NT2/D1 (cell line): ENCODE data around the gene DMWD.
"Not testable (repeated sequence)": the region's sequence is repeated elsewhere in the genome, so short reads cannot be mapped to it uniquely, and the experiment has no call there.

ENCODE experiments used
- DNase-seq: peaks from one replicate; pipeline ENCODE4 v3.0.0-alpha.2; 2011; ENCODE audit warnings: low read depth, low spot score
- H3K27me3 ChIP-seq: 2 replicates; pipeline ENCODE4 v1.6.0; 2011; ENCODE audit warnings: mild to moderate bottlenecking; ENCODE audit not compliant: insufficient read length, insufficient read depth
- H3K36me3 ChIP-seq: 2 replicates; pipeline ENCODE4 v1.6.1; 2011; ENCODE audit warnings: mild to moderate bottlenecking, low read length, mixed read lengths; ENCODE audit not compliant: insufficient read depth, insufficient read length
- H3K4me1 ChIP-seq: 2 replicates; pipeline ENCODE4 v1.5.1; 2011; ENCODE audit not compliant: insufficient read depth, insufficient read length
- H3K4me3 ChIP-seq: 2 replicates; pipeline ENCODE4 v1.5.1; 2011; ENCODE audit warnings: low read depth; ENCODE audit not compliant: insufficient read length
- H3K9ac ChIP-seq: 2 replicates; pipeline ENCODE4 v1.6.0; 2011; ENCODE audit warnings: low read depth; ENCODE audit not compliant: insufficient read length
- H3K9me3 ChIP-seq: 2 replicates; pipeline ENCODE4 v1.5.1; 2011; ENCODE audit warnings: mild to moderate bottlenecking, low read length; ENCODE audit not compliant: insufficient read depth
- SUZ12 ChIP-seq: IDR thresholded peaks from 2 replicates; pipeline ENCODE4 v1.6.1; 2011; ENCODE audit not compliant: insufficient read length, insufficient read depth; ENCODE audit errors: extremely low read depth
- YY1 ChIP-seq: IDR thresholded peaks from 2 replicates; pipeline ENCODE4 v1.6.1; 2011; ENCODE audit not compliant: insufficient read length, insufficient read depth
- ZNF274 ChIP-seq: IDR thresholded peaks from 2 replicates; pipeline ENCODE4 v1.6.1; 2011; ENCODE audit warnings: mild to moderate bottlenecking, low read depth, low read length

The DMWD gene

DNA sequence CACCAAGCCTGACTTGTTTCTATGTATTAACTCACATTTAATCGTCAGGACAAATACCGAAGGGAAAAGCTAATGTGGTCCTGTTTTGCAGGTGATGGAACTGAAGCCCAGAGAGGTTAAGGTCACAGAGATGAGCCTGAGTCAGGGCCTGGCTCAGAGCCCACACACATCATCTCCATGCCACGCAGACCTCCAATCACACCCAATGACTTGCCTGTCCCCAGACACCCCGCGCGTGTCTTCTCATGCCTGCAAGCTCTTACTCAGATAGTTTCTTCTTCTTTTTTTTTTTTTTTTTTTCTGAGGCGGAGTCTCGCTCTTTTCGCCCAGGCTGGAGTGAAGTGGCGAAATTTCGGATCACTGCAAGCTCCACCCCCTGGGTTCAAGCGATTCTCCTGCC, 40.0 kb downstream of the DMWD start:
- Histone ChIP-seq H3K4me1 (peaks cover 2% of the 10 kb centered on the region), H3K4me3 (no peak overlapping the region), H3K9ac (no peak overlapping the region), H3K27me3 (no peaks in the 10 kb centered on the region), H3K36me3 (no peaks in the 10 kb centered on the region), H3K9me3 (no peaks in the 10 kb centered on the region)
- TF ChIP-seq SUZ12 (no peak), YY1 (no peak), ZNF274 (no peak)
- no peak for DNase-seq

DNA sequence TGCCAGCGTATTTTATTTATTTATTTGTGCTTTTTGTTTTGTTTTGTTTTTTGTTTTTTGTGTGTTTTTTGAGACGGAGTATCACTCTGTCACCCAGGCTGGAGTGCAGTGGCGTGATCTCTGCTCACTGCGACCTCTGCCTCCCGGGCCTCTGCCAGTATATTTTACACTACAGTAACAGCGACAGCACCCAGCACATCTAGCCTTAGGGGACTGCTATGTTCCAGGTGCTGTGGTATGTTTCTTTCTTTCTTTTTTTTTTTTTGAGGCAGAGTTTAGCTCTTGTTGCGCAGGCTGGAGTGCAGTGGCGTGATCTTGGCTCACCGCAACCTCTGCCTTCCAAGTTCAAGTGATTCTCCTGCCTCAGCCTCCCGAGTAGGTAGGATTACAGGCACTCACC, 41.2 kb downstream of the DMWD start:
- not testable (repeated sequence) for DNase-seq, H3K4me3 ChIP-seq

DNA sequence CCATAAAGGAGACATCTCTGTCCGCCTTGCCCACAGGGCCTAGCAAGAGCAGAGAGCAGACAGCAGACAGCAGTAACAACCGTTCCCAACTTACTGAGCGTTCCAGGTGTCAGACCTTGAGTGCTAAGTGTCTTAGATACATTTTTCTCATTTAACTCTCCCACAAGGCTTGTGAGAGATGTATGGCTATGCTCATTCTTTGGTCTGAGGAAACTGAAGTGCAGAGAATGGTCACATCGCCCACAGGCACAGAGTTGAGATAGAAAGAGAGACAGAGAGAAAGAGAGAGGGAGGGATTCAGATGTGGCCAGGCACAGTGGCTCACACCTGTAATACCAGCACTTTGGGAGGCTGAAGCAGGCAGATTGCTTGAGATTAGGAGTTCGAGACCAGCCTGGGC, 45.1 kb downstream of the DMWD start:
- TF ChIP-seq ZNF274 (no peak), SUZ12 (no peak), YY1 (no peak)
- H3K36me3 ChIP-seq, result no peaks in the 10 kb centered on the region
- H3K4me3 ChIP-seq, result no peak overlapping the region
- DNase-seq, result no peak
- no peak overlapping the region for H3K9ac ChIP-seq
- H3K27me3 ChIP-seq, result no peaks in the 10 kb centered on the region
- no peaks in the 10 kb centered on the region for H3K9me3 ChIP-seq
- peaks cover 3% of the 10 kb centered on the region for H3K4me1 ChIP-seq

More for the DNA sequence above, 41.2 kb downstream of the DMWD start:
- not testable (repeated sequence) for H3K27me3 ChIP-seq, H3K9me3 ChIP-seq, H3K9ac ChIP-seq, H3K36me3 ChIP-seq, H3K4me1 ChIP-seq

DNA sequence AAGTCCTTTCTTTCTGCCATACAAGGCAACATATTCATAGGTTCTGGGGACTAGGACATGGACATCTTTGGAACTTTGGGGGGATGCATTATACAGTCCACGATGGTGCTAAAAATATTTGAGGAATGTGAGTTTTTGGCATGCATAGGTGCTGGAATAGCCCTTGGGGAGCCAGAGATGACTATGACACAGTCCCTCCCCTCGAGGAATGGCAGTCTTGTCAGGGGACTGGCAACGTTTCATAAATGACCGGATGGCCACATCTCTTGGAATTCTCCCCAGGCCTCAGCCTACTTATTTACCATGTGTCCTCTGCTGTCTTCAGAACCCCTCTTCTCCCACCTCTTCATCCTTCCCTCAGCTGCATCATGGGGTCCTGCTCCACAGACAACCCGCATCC, 45.8 kb downstream of the DMWD start:
- H3K4me3 ChIP-seq, result no peak overlapping the region
- H3K9me3 ChIP-seq, result no peaks in the 10 kb centered on the region
- no peak overlapping the region for H3K9ac ChIP-seq
- H3K4me1 ChIP-seq, result peaks cover 3% of the 10 kb centered on the region
- no peaks in the 10 kb centered on the region for H3K36me3 ChIP-seq
- DNase-seq, result no peak
- H3K27me3 ChIP-seq, result no peaks in the 10 kb centered on the region
- no peak for TF ChIP-seq SUZ12
- TF ChIP-seq ZNF274, result no peak
- no peak for TF ChIP-seq YY1

DNA sequence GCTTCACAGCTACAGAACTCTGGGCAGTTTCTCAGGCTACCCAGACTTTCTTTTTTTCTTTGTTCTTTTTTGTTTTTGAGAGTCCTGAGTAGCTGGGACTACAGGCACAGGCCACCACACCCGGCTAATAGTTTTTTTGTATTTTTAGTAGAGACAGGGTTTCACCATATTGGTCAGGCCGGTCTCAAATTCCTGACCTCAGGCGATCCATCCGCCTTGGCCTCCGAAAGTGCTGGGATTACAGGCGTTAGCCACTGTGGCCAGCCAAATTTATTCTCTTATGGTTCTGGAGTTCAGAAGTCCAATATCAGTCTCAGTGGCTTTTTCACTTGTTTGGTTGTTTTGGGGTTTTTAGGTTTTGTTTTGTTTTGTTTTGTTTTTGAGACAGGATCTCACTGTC, 47.0 kb downstream of the DMWD start:
- Histone ChIP-seq H3K9ac (no peak overlapping the region), H3K36me3 (no peaks in the 10 kb centered on the region), H3K4me3 (no peak overlapping the region), H3K9me3 (no peaks in the 10 kb centered on the region), H3K4me1 (peaks cover 3% of the 10 kb centered on the region), H3K27me3 (no peaks in the 10 kb centered on the region)
- no peak for DNase-seq
- TF ChIP-seq SUZ12 (no peak), ZNF274 (no peak), YY1 (no peak)

DNA sequence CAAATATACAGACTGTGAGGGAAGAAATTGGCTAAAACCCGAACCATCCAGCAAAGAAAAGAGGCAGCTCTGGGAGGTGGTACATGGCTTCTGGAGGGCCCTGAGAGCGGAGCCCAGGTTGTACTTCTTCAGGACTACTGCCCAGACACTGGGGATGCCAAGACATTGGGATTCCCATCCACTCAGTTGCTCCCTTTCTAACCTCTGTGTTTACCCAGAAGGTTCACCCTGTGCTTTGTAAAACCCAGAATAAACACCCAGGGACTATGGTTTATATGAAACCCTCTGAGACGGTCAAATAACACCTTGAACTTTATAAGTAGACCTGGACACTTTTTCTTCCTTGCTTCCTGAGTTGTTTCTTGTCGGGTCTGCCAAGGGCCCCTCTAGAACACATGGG, 49.7 kb downstream of the DMWD start:
- no peak overlapping the region for H3K9ac ChIP-seq
- no peaks in the 10 kb centered on the region for H3K27me3 ChIP-seq
- no peaks in the 10 kb centered on the region for H3K36me3 ChIP-seq
- no peaks in the 10 kb centered on the region for H3K9me3 ChIP-seq
- H3K4me3 ChIP-seq, result no peak overlapping the region
- no peak for TF ChIP-seq SUZ12
- no peak for TF ChIP-seq ZNF274
- TF ChIP-seq YY1, result no peak
- peaks cover 3% of the 10 kb centered on the region for H3K4me1 ChIP-seq
- no peak for DNase-seq

DNA sequence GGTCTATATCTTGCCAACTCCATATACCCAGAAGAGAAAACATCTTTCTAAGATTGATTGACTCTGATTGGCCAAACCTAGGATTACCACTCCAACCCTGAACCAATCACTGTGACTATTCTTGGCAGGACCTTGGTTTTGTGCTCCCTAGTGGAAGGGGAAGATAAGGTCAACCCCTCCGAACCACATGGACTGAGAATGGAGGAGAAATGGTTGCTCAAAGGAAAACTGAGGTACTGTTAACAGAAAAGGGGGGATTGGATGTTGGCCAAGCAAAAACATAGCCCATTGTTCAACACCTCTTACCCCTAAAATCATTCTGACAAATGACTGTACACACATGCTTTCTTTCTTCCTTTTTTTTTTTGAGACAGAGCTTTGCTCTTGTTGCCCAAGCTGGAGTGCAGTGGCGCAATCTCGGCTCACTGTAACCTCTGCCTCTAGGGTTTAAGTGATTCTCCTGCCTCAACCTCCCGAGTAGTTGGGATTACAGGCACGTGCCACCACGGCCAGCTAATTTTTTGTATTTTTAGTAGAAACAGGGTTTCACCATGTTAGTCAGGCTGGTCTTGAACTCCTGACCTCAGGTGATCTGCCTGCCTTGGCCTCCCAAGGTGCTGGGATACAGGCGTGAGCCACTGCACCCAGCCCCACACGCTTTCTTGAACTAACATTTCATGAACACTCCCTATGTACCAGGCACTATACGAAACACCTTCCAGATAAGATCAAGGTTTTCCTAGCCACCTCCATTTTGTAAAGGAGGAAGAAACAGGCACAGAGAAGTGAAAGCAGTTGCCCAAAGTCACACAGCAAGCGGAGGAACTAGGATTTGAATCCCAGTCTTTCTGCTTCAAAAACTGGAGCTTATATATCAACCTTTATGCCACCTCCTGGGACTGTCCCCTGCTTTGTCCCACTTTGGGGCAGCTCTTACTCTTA, 52.9 kb downstream of the DMWD start:
- Histone ChIP-seq H3K9ac (no peak overlapping the region), H3K36me3 (no peaks in the 10 kb centered on the region), H3K27me3 (no peaks in the 10 kb centered on the region), H3K9me3 (no peaks in the 10 kb centered on the region), H3K4me3 (no peak overlapping the region), H3K4me1 (peaks cover 2% of the 10 kb centered on the region)
- no peak for DNase-seq
- TF ChIP-seq SUZ12 (no peak), YY1 (no peak), ZNF274 (no peak)
